ENCODE measurements around the gene GRIN2A.

Gene GRIN2A

DNA sequence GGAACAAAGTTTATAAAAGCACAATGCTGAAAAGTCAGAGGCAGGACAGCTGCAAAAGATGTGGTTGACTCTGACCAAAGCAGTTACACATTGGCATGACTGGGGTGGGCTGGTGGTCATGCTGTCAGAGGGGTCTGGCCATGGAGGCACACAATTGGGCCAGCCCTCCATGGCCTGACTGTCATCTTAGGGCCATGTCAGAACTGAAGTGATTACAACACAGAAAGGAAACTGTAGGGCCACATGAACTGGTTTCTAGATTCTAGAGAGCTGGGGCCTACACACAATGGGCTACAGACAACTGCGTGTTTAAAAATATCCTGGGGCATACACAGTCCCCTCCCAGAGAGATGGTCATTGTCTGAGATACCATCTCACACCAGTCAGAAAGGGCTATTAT is 380.6 kb downstream of the GRIN2A start:
- no peak overlapping the region for H3K23ac ChIP-seq (ENCODE audit: low read length in 2 of 2)
- H3K4me3 ChIP-seq (ENCODE audit: insufficient read depth in 1 of 2, low read depth in 1 of 2, low read length in 2 of 2) = no peak overlapping the region
- H3K4ac ChIP-seq (ENCODE audit: low read depth in 1 of 2, low read length in 2 of 2) = no peak overlapping the region

DNA sequence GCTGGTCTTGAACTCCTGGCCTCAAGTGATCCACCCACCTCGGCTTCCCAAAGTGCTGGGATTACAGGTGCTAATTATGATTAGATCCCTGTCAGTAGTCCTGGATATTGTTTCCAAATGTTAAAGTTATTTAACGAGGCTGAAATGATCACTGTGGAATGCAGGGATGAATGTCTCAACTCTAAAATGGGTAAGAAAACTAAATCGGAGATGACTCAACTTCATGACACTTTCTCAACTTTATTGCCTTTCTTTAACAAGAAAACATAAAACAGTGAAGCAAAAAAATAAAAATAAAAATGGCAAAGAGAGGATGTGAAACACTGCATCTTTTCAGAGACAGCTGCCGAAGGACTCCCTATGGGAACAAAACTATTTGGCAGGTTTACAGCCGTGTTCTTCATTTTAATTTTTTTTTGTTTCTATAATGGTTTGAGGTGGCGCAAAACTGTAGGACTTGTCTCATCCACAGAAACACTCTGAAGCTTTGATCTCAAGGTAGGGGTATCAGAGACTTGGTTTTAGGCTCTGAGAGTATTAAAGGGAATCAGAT is 382.0 kb downstream of the GRIN2A start:
- no peak overlapping the region for H2AK5ac ChIP-seq (ENCODE audit: low read length, severe bottlenecking)
- no peaks in the 10 kb centered on the region for H3K36me3 ChIP-seq (ENCODE audit: control insufficient read depth in 1 of 2, insufficient read depth in 2 of 2, low read depth in 1 of 2, low read length in 2 of 2)
- H2BK15ac ChIP-seq (ENCODE audit: low read depth, poor library complexity, severe bottlenecking) = no peak overlapping the region
- no peaks in the 10 kb centered on the region for H3K4me1 ChIP-seq (ENCODE audit: control insufficient read depth, insufficient read depth, low read depth, low read length)
- DNase-seq = no peak
- no peak overlapping the region for H3K4ac ChIP-seq (ENCODE audit: low read depth in 1 of 2, low read length in 2 of 2)
- no peak overlapping the region for H2BK5ac ChIP-seq (ENCODE audit: low read depth, low read length, poor library complexity, severe bottlenecking)
- H3K9ac ChIP-seq (ENCODE audit: low read length) = no peak overlapping the region
- no peak overlapping the region for H3K18ac ChIP-seq (ENCODE audit: low read depth in 1 of 2, low read length in 2 of 2)
- 85% methylated on average over 5 of the region's 6 CpGs for WGBS
- no peak overlapping the region for H4K8ac ChIP-seq (ENCODE audit: low read length)
- no peak overlapping the region for H3K4me2 ChIP-seq (ENCODE audit: low read length, poor library complexity, severe bottlenecking)
- H2BK120ac ChIP-seq (ENCODE audit: low read depth, low read length) = no peak overlapping the region
- H2AFZ ChIP-seq (ENCODE audit: low read depth, low read length) = no peak overlapping the region
- no peaks in the 10 kb centered on the region for H3K9me3 ChIP-seq (ENCODE audit: control insufficient read depth, low read length)
- H4K91ac ChIP-seq (ENCODE audit: low read length) = no peak overlapping the region
- no peak overlapping the region for H2BK12ac ChIP-seq (ENCODE audit: low read length in 2 of 2)
- H3K14ac ChIP-seq (ENCODE audit: low read length in 2 of 2) = no peak overlapping the region
- H3K23ac ChIP-seq (ENCODE audit: low read length in 2 of 2) = no peak overlapping the region
- no peak overlapping the region for H3K27ac ChIP-seq (ENCODE audit: low read length, poor library complexity, severe bottlenecking)
- no peak overlapping the region for H3K4me3 ChIP-seq (ENCODE audit: insufficient read depth in 1 of 2, low read depth in 1 of 2, low read length in 2 of 2)
- no peaks in the 10 kb centered on the region for H3K79me1 ChIP-seq (replicated peaks; ENCODE audit: low read length, poor library complexity, severe bottlenecking)
- no peaks in the 10 kb centered on the region for H3K27me3 ChIP-seq (ENCODE audit: control insufficient read depth in 1 of 2, insufficient read depth in 1 of 2, low read length in 2 of 2)

More for the DNA sequence above, 380.6 kb downstream of the GRIN2A start:
- no peaks in the 10 kb centered on the region for H3K9me3 ChIP-seq (ENCODE audit: control insufficient read depth, low read length)
- no peak overlapping the region for H4K8ac ChIP-seq (ENCODE audit: low read length)
- H2BK5ac ChIP-seq (ENCODE audit: low read depth, low read length, poor library complexity, severe bottlenecking) = no peak overlapping the region
- H2BK15ac ChIP-seq (ENCODE audit: low read depth, poor library complexity, severe bottlenecking) = no peak overlapping the region
- H2AK5ac ChIP-seq (ENCODE audit: low read length, severe bottlenecking) = no peak overlapping the region
- H3K14ac ChIP-seq (ENCODE audit: low read length in 2 of 2) = no peak overlapping the region
- H3K79me1 ChIP-seq (replicated peaks; ENCODE audit: low read length, poor library complexity, severe bottlenecking) = no peaks in the 10 kb centered on the region
- 100% methylated on average over 1 of the region's 1 CpG for WGBS
- no peak overlapping the region for H2AFZ ChIP-seq (ENCODE audit: low read depth, low read length)
- H3K9ac ChIP-seq (ENCODE audit: low read length) = no peak overlapping the region
- no peak overlapping the region for H2BK12ac ChIP-seq (ENCODE audit: low read length in 2 of 2)
- H3K27me3 ChIP-seq (ENCODE audit: control insufficient read depth in 1 of 2, insufficient read depth in 1 of 2, low read length in 2 of 2) = no peaks in the 10 kb centered on the region
- no peaks in the 10 kb centered on the region for H3K36me3 ChIP-seq (ENCODE audit: control insufficient read depth in 1 of 2, insufficient read depth in 2 of 2, low read depth in 1 of 2, low read length in 2 of 2)
- H3K27ac ChIP-seq (ENCODE audit: low read length, poor library complexity, severe bottlenecking) = no peak overlapping the region
- H2BK120ac ChIP-seq (ENCODE audit: low read depth, low read length) = no peak overlapping the region
- H3K18ac ChIP-seq (ENCODE audit: low read depth in 1 of 2, low read length in 2 of 2) = no peak overlapping the region
- no peak for DNase-seq
- no peak overlapping the region for H3K4me2 ChIP-seq (ENCODE audit: low read length, poor library complexity, severe bottlenecking)
- H4K91ac ChIP-seq (ENCODE audit: low read length) = no peak overlapping the region
- no peaks in the 10 kb centered on the region for H3K4me1 ChIP-seq (ENCODE audit: control insufficient read depth, insufficient read depth, low read depth, low read length)

- no peaks in the 10 kb centered on the region for H3K79me1 ChIP-seq (replicated peaks; ENCODE audit: low read length, poor library complexity, severe bottlenecking)
Measured at GRCh38 chr16:9798952-9799580, 383.2 kb downstream of the GRIN2A start.

DNA sequence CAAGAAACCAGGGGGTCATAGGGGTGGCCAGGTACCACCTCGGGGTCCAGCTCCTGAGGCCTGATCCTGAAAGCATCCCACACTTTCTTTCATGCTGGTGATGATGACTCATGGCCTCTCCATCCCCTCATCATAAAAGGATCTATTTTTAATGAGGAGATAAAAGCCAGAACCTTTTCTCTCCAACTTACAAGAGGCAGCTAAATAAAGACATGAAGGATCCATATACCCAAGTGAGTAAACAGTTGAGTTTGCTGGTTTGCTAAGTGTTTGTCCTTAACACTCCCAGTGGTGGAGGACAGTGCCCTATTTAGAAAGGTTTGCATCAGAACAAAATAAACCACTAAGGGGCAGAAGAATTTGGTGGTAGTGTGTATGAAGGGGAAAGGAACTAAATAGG is 383.8 kb downstream of the GRIN2A start:
- no peaks in the 10 kb centered on the region for H3K27me3 ChIP-seq (ENCODE audit: control insufficient read depth in 1 of 2, insufficient read depth in 1 of 2, low read length in 2 of 2)
- no peak overlapping the region for H3K14ac ChIP-seq (ENCODE audit: low read length in 2 of 2)
- H2BK120ac ChIP-seq (ENCODE audit: low read depth, low read length) = no peak overlapping the region
- no peak overlapping the region for H2AK5ac ChIP-seq (ENCODE audit: low read length, severe bottlenecking)
- no peak overlapping the region for H2BK15ac ChIP-seq (ENCODE audit: low read depth, poor library complexity, severe bottlenecking)
- no CpG with 5 or more reads among the region's 1 CpG for WGBS
- no peak overlapping the region for H3K18ac ChIP-seq (ENCODE audit: low read depth in 1 of 2, low read length in 2 of 2)
- H3K79me1 ChIP-seq (replicated peaks; ENCODE audit: low read length, poor library complexity, severe bottlenecking) = no peaks in the 10 kb centered on the region
- H2BK5ac ChIP-seq (ENCODE audit: low read depth, low read length, poor library complexity, severe bottlenecking) = no peak overlapping the region
- H3K9ac ChIP-seq (ENCODE audit: low read length) = no peak overlapping the region
- H3K9me3 ChIP-seq (ENCODE audit: control insufficient read depth, low read length) = no peaks in the 10 kb centered on the region
- no peak overlapping the region for H4K8ac ChIP-seq (ENCODE audit: low read length)
- no peak overlapping the region for H3K27ac ChIP-seq (ENCODE audit: low read length, poor library complexity, severe bottlenecking)
- no peak overlapping the region for H2AFZ ChIP-seq (ENCODE audit: low read depth, low read length)
- H4K91ac ChIP-seq (ENCODE audit: low read length) = no peak overlapping the region
- H2BK12ac ChIP-seq (ENCODE audit: low read length in 2 of 2) = no peak overlapping the region
- no peak for DNase-seq
- no peak overlapping the region for H3K4me3 ChIP-seq (ENCODE audit: insufficient read depth in 1 of 2, low read depth in 1 of 2, low read length in 2 of 2)
- no peak overlapping the region for H3K4ac ChIP-seq (ENCODE audit: low read depth in 1 of 2, low read length in 2 of 2)
- no peak overlapping the region for H3K23ac ChIP-seq (ENCODE audit: low read length in 2 of 2)
- H3K4me1 ChIP-seq (ENCODE audit: control insufficient read depth, insufficient read depth, low read depth, low read length) = no peaks in the 10 kb centered on the region
- no peak overlapping the region for H3K4me2 ChIP-seq (ENCODE audit: low read length, poor library complexity, severe bottlenecking)
- peaks cover 0 to 6% of the 10 kb centered on the region in 2 experiments for H3K36me3 ChIP-seq (ENCODE audit: control insufficient read depth in 1 of 2, insufficient read depth in 2 of 2, low read depth in 1 of 2, low read length in 2 of 2)

More at GRCh38 chr16:9798952-9799580, 383.2 kb downstream of the GRIN2A start:
- Histone ChIP-seq H2AK5ac (ENCODE audit: low read length, severe bottlenecking) (no peak overlapping the region), H4K91ac (ENCODE audit: low read length) (no peak overlapping the region), H3K27me3 (ENCODE audit: control insufficient read depth in 1 of 2, insufficient read depth in 1 of 2, low read length in 2 of 2) (no peaks in the 10 kb centered on the region), H2BK12ac (ENCODE audit: low read length in 2 of 2) (no peak overlapping the region), H3K4me1 (ENCODE audit: control insufficient read depth, insufficient read depth, low read depth, low read length) (no peaks in the 10 kb centered on the region), H3K27ac (ENCODE audit: low read length, poor library complexity, severe bottlenecking) (no peak overlapping the region), H3K9me3 (ENCODE audit: control insufficient read depth, low read length) (no peaks in the 10 kb centered on the region), H4K8ac (ENCODE audit: low read length) (no peak overlapping the region), H3K18ac (ENCODE audit: low read depth in 1 of 2, low read length in 2 of 2) (no peak overlapping the region), H3K4me2 (ENCODE audit: low read length, poor library complexity, severe bottlenecking) (no peak overlapping the region), H2BK120ac (ENCODE audit: low read depth, low read length) (no peak overlapping the region), H3K23ac (ENCODE audit: low read length in 2 of 2) (no peak overlapping the region), H3K9ac (ENCODE audit: low read length) (no peak overlapping the region), H2BK5ac (ENCODE audit: low read depth, low read length, poor library complexity, severe bottlenecking) (no peak overlapping the region), H3K36me3 (ENCODE audit: control insufficient read depth in 1 of 2, insufficient read depth in 2 of 2, low read depth in 1 of 2, low read length in 2 of 2) (peaks cover 0 to 6% of the 10 kb centered on the region in 2 experiments), H2BK15ac (ENCODE audit: low read depth, poor library complexity, severe bottlenecking) (no peak overlapping the region), H3K4me3 (ENCODE audit: insufficient read depth in 1 of 2, low read depth in 1 of 2, low read length in 2 of 2) (no peak overlapping the region), H2AFZ (ENCODE audit: low read depth, low read length) (no peak overlapping the region), H3K14ac (ENCODE audit: low read length in 2 of 2) (no peak overlapping the region), H3K4ac (ENCODE audit: low read depth in 1 of 2, low read length in 2 of 2) (no peak overlapping the region)
- WGBS = 77% methylated on average over 7 of the region's 8 CpGs
- DNase-seq = no peak
